Measurements from ENCODE around the gene FBXO31. TPM values are rescaled to one million over a fixed set of nuclear protein-coding genes. Genes with fewer than 3 reads are reported as not detected.

Gene FBXO31
- total RNA-seq, 1 experiment from 2014 or later: 18.8 TPM

DNA sequence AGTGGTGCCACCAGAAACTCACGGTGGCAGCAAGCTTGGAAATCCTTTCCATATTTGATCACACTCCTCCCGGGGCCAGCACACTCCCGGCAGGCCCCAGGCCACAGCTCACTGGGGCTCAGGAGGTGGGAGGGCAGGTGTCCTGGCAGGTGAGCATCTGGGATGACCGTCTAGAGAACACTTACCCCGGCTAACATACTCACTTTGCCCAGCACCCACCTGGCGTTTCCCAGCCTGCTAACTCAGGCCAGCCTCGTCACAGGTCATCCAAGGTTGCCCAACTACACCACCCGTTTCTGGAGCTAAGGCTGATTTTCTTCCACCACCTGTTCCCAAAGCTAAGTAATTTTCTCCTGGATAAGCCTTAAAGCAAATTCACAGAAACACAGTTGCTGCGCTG, 24.9 kb downstream of the FBXO31 start:
- no peak overlapping the region for H3K4me2 ChIP-seq
- H3K9me2 ChIP-seq (ENCODE audit: insufficient read depth): no peaks in the 10 kb centered on the region
- H3K27me3 ChIP-seq (ENCODE audit: insufficient read depth, low read depth): no peaks in the 10 kb centered on the region
- no peaks in the 10 kb centered on the region for H3K79me2 ChIP-seq (ENCODE audit: low read depth)
- BruUV-seq (replicated peaks): no TSS peak
- no peaks in the 10 kb centered on the region for H3K4me1 ChIP-seq (replicated peaks; ENCODE audit: insufficient read depth)
- H3K36me3 ChIP-seq (ENCODE audit: low read depth): no peaks in the 10 kb centered on the region
- no peak overlapping the region for H3K4me3 ChIP-seq
- peaks cover 5% of the 10 kb centered on the region for H4K20me1 ChIP-seq (ENCODE audit: insufficient read depth)
- CTCF ChIA-PET: no interaction called here
- no peaks in the 10 kb centered on the region for H3K9me3 ChIP-seq (ENCODE audit: insufficient read depth, low read depth)
- H3F3A ChIP-seq (ENCODE audit: insufficient read depth, low read depth): no peaks in the 10 kb centered on the region
- intact Hi-C loops (cut with micrococcal nuclease; ENCODE audit: unreplicated experiment): no loop called here
- no peak for DNase-seq
- no peak overlapping the region for H2AFZ ChIP-seq
- H3K27ac ChIP-seq: no peak overlapping the region
- no peak for TF ChIP-seq CTCF (conservative IDR thresholded peaks at IDR 0.05)
- POLR2A ChIA-PET (ENCODE audit: unreplicated experiment): no interaction called here

DNA sequence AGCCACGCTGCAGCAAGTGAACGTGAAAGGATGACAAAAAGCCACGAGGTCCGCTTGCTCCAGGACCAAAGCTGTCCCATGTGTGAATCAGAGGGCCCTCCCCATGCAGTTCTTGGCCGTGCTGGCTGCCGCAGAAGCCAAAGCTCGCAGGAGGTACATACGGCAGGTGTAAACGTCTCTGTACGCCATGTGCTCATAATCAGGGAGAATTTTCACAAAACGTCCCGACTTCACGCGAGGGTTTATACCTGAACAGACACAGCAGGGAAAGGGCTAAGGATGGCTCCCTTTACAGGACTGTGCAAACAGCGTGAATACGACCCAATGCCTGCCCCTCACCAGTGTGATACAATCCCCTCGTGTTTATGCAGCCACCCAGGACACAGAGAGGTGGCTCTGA, 25.3 kb downstream of the FBXO31 start:
- TF ChIP-seq EZH2 (IDR thresholded peaks at IDR 0.05; ENCODE audit: low read depth) (no peak), CTCF (conservative IDR thresholded peaks at IDR 0.05) (no peak)
- Histone ChIP-seq H3K27ac (no peak overlapping the region), H3K27me3 (ENCODE audit: insufficient read depth, low read depth) (no peaks in the 10 kb centered on the region), H3K4me1 (replicated peaks; ENCODE audit: insufficient read depth) (no peaks in the 10 kb centered on the region), H2AFZ (no peak overlapping the region), H3K36me3 (ENCODE audit: low read depth) (no peaks in the 10 kb centered on the region), H3K79me2 (ENCODE audit: low read depth) (no peaks in the 10 kb centered on the region), H3K4me2 (no peak overlapping the region), H4K20me1 (ENCODE audit: insufficient read depth) (peaks cover 5% of the 10 kb centered on the region), H3F3A (ENCODE audit: insufficient read depth, low read depth) (no peaks in the 10 kb centered on the region), H3K4me3 (no peak overlapping the region), H3K9me2 (ENCODE audit: insufficient read depth) (no peaks in the 10 kb centered on the region), H3K9me3 (ENCODE audit: insufficient read depth, low read depth) (no peaks in the 10 kb centered on the region)
- ChIA-PET CTCF (no interaction called here), POLR2A (ENCODE audit: unreplicated experiment) (no interaction called here)
- no TSS peak for BruUV-seq (replicated peaks)
- intact Hi-C loops (cut with micrococcal nuclease; ENCODE audit: unreplicated experiment): no loop called here
- no peak for DNase-seq

- no peaks in the 10 kb centered on the region for H3K79me2 ChIP-seq (ENCODE audit: low read depth)
- BruUV-seq (replicated peaks): no TSS peak
- intact Hi-C loops (cut with micrococcal nuclease; ENCODE audit: unreplicated experiment): no loop called here
- H3K4me2 ChIP-seq: no peak overlapping the region
- no peak for TF ChIP-seq EZH2 (IDR thresholded peaks at IDR 0.05; ENCODE audit: low read depth)
- TF ChIP-seq CTCF (conservative IDR thresholded peaks at IDR 0.05): no peak
- H2AFZ ChIP-seq: no peak overlapping the region
- no peaks in the 10 kb centered on the region for H3K36me3 ChIP-seq (ENCODE audit: low read depth)
- H4K20me1 ChIP-seq (ENCODE audit: insufficient read depth): peaks cover 5% of the 10 kb centered on the region
- no peaks in the 10 kb centered on the region for H3F3A ChIP-seq (ENCODE audit: insufficient read depth, low read depth)
- DNase-seq: no peak
- no peaks in the 10 kb centered on the region for H3K27me3 ChIP-seq (ENCODE audit: insufficient read depth, low read depth)
- ChIA-PET CTCF (no interaction called here), POLR2A (ENCODE audit: unreplicated experiment) (no interaction called here)
- H3K9me3 ChIP-seq (ENCODE audit: insufficient read depth, low read depth): no peaks in the 10 kb centered on the region
- no peaks in the 10 kb centered on the region for H3K9me2 ChIP-seq (ENCODE audit: insufficient read depth)
- no peaks in the 10 kb centered on the region for H3K4me1 ChIP-seq (replicated peaks; ENCODE audit: insufficient read depth)
- H3K27ac ChIP-seq: no peak overlapping the region
- no peak overlapping the region for H3K4me3 ChIP-seq
Observed at GRCh38 chr16:87356491-87356853, 27.1 kb downstream of the FBXO31 start.

All from PC-9 (cell line).